Kidney (tissue), 14 donors: ENCODE measurements around the gene SCAPER. TPM values are rescaled to one million over a fixed set of nuclear protein-coding genes. Genes with fewer than 3 reads are reported as not detected.

Experiments
- DNase-seq, 5 donors: peaks; one replicate each; pipeline ENCODE4 v3.0.0-alpha.2; 2013 to 2020
- FAIRE-seq: peaks from 2 replicates; lab custom pipeline; 2012; peaks lifted over from hg19 to GRCh38; lab: Jason Lieb, UNC
- H3K27ac ChIP-seq, 2 donors: one replicate each; pipeline ENCODE4 v1.7.0; 2013; ENCODE audit warnings: low read depth in 2 of 2, low read length in 2 of 2, inconsistent platforms in 1 of 2
- H3K27me3 ChIP-seq: one replicate; pipeline ENCODE4 v1.7.1; 2013; ENCODE audit warnings: low read length, inconsistent platforms; ENCODE audit not compliant: control insufficient read depth, insufficient read depth
- H3K36me3 ChIP-seq, 3 donors: one replicate each; pipeline versions ENCODE4 v1.7.0 to v1.7.1; 2013; ENCODE audit warnings: low read length in 3 of 3, control low read depth in 1 of 3, inconsistent platforms in 1 of 3; ENCODE audit not compliant: insufficient read depth in 3 of 3, control insufficient read depth in 2 of 3
- H3K4me1 ChIP-seq, 3 donors: one replicate each; pipeline versions ENCODE4 v1.7.0 to v1.7.1; 2013; ENCODE audit warnings: low read length in 3 of 3, inconsistent platforms in 1 of 3, low read depth in 1 of 3; ENCODE audit not compliant: control insufficient read depth in 2 of 3, insufficient read depth in 2 of 3
- H3K4me3 ChIP-seq, 3 donors: one replicate each; pipeline versions ENCODE4 v1.7.0 to v1.8.1; 2013; ENCODE audit warnings: low read length in 3 of 3, control low read depth in 1 of 3, inconsistent platforms in 1 of 3
- H3K9ac ChIP-seq, 3 donors: one replicate each; pipeline versions ENCODE4 v1.7.0 to v1.7.1; 2013; ENCODE audit warnings: low read length in 3 of 3, control low read depth in 1 of 3, inconsistent platforms in 1 of 3
- H3K9me3 ChIP-seq, 3 donors: one replicate each; pipeline versions ENCODE4 v1.7.0 to v1.7.1; 2013; ENCODE audit warnings: low read length in 3 of 3, control low read depth in 1 of 3, inconsistent platforms in 1 of 3; ENCODE audit not compliant: control insufficient read depth in 2 of 3, insufficient read depth in 1 of 3
- CTCF ChIP-seq: IDR thresholded peaks from 3 replicates; pipeline ENCODE4 v1.5.1; 2012; ENCODE audit warnings: mild to moderate bottlenecking, moderate library complexity, borderline replicate concordance; ENCODE audit not compliant: insufficient read depth; ENCODE audit errors: extremely low read depth
- intact Hi-C: fragments of 100-400 bp; cut with DNase I; formaldehyde crosslinking; loops from one replicate; pipeline ENCODE4 v1.11.1; 2022
- polyA plus RNA-seq: library from polyadenylated mRNA; stranded (reverse); fragments of 350-450 nt; fragmentation: Illumina TruSeq; extraction: RNeasy Lipid Tissue Mini Kit (QIAGEN cat#74804); gene quantifications from one replicate; pipeline ENCODE4 v1.2.3, GENCODE V29; 2014; ENCODE audit warnings: low read depth, low replicate concordance; ENCODE audit not compliant: insufficient read depth
- total RNA-seq: library from RNA; stranded (reverse); fragmentation: NEBNext Ultra II Directional; extraction: Animal tissue kit (Norgen Biotek cat#: 25700); gene quantifications from one replicate; pipeline ENCODE4 v1.2.1, GENCODE V29; 2021
- donor health status: control.
- donor health status: control.
- donor health status: control.
- donor health status: control.
- donor health status: control.
- donor health status: DM: yes; HTN: yes; CAD: no.
- donor health status: Normal renal cell carcinoma (clear cell type).

Gene SCAPER
- total and polyA plus RNA-seq, 2 donors from 2014 or later, result 11.6 to 39.4 TPM

DNA sequence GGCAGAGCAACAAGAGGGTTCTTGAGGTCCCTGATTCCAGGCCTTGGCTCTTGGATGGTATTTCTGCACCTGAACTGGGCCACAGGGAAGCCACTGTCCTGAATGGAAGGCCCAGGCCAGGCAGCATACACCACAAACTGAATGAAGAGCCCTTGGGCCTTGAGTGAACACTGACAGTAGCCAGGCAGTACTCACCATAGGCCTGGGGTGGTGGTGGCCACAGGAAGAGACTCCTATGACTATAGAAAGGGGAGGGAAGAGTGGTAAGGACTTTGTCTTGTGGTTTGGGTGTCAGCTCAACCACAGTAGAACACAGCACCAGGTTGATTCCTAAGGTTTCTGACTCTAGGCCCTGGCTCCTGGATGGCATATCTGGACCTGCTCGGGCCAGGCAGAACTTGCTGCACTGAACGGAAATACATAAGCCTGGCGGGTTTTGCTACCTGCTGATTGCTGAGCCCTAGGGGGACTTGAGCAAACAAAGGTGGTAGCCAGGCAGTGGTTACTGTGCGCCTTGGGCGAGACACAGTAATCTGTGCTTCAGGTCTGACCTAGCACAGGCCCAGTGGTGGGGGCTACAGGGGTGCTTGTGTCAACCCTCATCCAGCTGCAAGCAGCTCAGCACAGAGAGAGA, 327.1 kb downstream of the SCAPER start:
- H3K4me1 ChIP-seq, result peaks cover 0 to 8% (median 3%) of the 10 kb centered on the region in 3 donors
- no peak overlapping the region for H3K4me3 ChIP-seq
- no peak overlapping the region for H3K27ac ChIP-seq
- H3K9me3 ChIP-seq, result peaks cover 0 to 12% (median 0%) of the 10 kb centered on the region in 3 donors
- H3K9ac ChIP-seq, result no peak overlapping the region
- no peaks in the 10 kb centered on the region for H3K36me3 ChIP-seq
- no peaks in the 10 kb centered on the region for H3K27me3 ChIP-seq
- peak in 1 of 5 donors; percentile 10 for DNase-seq
- intact Hi-C loops, result no loop called here
- no peak for FAIRE-seq
- no peak for TF ChIP-seq CTCF

DNA sequence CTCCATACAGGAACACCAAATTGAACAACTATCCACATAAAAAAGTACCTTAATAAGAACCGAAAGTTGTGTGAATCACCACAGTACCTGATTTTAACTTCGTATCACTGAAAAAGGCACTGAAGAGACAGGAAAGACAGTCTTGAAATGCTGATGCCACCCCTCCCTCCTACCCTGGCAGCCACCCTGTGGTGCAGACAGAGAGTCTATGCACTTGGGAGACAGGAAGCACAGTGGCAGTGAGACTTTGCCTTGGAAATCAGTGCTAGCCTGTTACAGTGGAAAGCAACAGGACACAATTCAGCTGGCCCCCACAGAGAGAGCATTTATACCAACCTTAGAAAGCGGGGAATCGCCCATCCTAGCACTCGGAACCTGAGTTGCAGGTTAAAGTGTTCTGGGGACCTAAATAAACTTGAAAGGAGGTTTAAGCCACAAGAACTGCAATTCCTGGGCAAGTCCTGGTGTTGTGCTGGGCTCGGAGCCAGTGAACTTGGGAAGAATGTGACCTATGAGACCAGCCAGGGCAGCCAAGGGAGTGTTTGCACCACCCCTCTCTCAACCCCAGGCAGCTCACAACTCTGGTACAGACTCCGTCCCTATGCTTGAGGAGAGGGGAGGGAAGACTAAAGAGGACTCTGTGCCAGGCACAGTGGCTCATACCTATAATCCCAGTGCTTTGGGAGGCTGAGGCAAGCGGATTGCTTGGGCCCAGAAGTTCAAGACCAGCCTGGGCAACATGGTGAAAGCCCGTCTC, 328.4 kb downstream of the SCAPER start:
- no peaks in the 10 kb centered on the region for H3K36me3 ChIP-seq
- intact Hi-C loops, result no loop called here
- peaks cover 0 to 7% (median 0%) of the 10 kb centered on the region in 3 donors for H3K9me3 ChIP-seq
- DNase-seq (peak in 4 of 5 donors; percentile 36 to 87 (median 64)), FAIRE-seq (no peak)
- peak overlapping the region in 1 of 3 donors; percentile 30 for H3K9ac ChIP-seq
- H3K27me3 ChIP-seq, result no peaks in the 10 kb centered on the region
- peaks cover 0 to 8% (median 3%) of the 10 kb centered on the region in 3 donors for H3K4me1 ChIP-seq
- H3K27ac ChIP-seq, result peak overlapping the region in 1 of 2 donors; percentile 58
- no peak for TF ChIP-seq CTCF
- peak overlapping the region in 2 of 3 donors; percentile 30 to 36 for H3K4me3 ChIP-seq

- intact Hi-C loops, result no loop called here
- H3K27me3 ChIP-seq, result no peaks in the 10 kb centered on the region
- no peak for FAIRE-seq
- no peaks in the 10 kb centered on the region for H3K36me3 ChIP-seq
- no peak for TF ChIP-seq CTCF
- no peak for DNase-seq
- H3K4me1 ChIP-seq, result peaks cover 0 to 8% (median 3%) of the 10 kb centered on the region in 3 donors
- no peak overlapping the region for H3K4me3 ChIP-seq
- H3K27ac ChIP-seq, result no peak overlapping the region
- no peak overlapping the region for H3K9ac ChIP-seq
- H3K9me3 ChIP-seq, result no peaks in the 10 kb centered on the region
Observed at GRCh38 chr15:76575679-76576078, 329.5 kb downstream of the SCAPER start.
